Ramos (cell line): ENCODE results near the gene ACD.

ENCODE experiments used
- in situ Hi-C: fragments of 300-500 bp; cut with MboI; formaldehyde crosslinking; loops from one replicate; pipeline ENCODE4 v1.14.3; 2022; ENCODE audit warnings: low sequenced_read_pairs; ENCODE audit not compliant: unreplicated experiment

Gene ACD

GRCh38 chr16:67650023-67650422, 10.0 kb downstream of the ACD start:
- in situ Hi-C loops: no loop called here

- in situ Hi-C loops: no loop called here
Observed at GRCh38 chr16:67649494-67649931, 10.5 kb downstream of the ACD start.

- in situ Hi-C loops: no loop called here
Observed at GRCh38 chr16:67648764-67649407, 11.2 kb downstream of the ACD start.

- in situ Hi-C loops: no loop called here
Observed at GRCh38 chr16:67648088-67648763, 11.8 kb downstream of the ACD start.

- in situ Hi-C loops: no loop called here
Observed at GRCh38 chr16:67647681-67648080, 12.4 kb downstream of the ACD start.

- in situ Hi-C loops: no loop called here
Observed at GRCh38 chr16:67647111-67647651, 12.9 kb downstream of the ACD start.

- in situ Hi-C loops: no loop called here
Observed at GRCh38 chr16:67645397-67646121, 14.5 kb downstream of the ACD start.

- in situ Hi-C loops: no loop called here
Observed at GRCh38 chr16:67644038-67644437, 16.0 kb downstream of the ACD start.

GRCh38 chr16:67641779-67642708, 18.0 kb downstream of the ACD start:
- in situ Hi-C loops: no loop called here

- in situ Hi-C loops: loop anchor here (5.0 kb wide), 1 partner anchor 95 kb away; no protein-coding TSS in a partner anchor
Observed at GRCh38 chr16:67637625-67638024, 22.4 kb downstream of the ACD start.

- in situ Hi-C loops: loop anchor here (5.0 kb wide), 1 partner anchor 94 kb away; no protein-coding TSS in a partner anchor
Observed at GRCh38 chr16:67636713-67637112, 23.3 kb downstream of the ACD start.

- in situ Hi-C loops: no loop called here
Observed at GRCh38 chr16:67632415-67633172, 27.5 kb downstream of the ACD start.

GRCh38 chr16:67628216-67628615, 31.8 kb downstream of the ACD start:
- in situ Hi-C loops: no loop called here

GRCh38 chr16:67613808-67614207, 46.3 kb downstream of the ACD start:
- in situ Hi-C loops: no loop called here

- in situ Hi-C loops: no loop called here
Observed at GRCh38 chr16:67608364-67608763, 51.7 kb downstream of the ACD start.
